ENCODE data around the gene CPEB3.

DNA sequence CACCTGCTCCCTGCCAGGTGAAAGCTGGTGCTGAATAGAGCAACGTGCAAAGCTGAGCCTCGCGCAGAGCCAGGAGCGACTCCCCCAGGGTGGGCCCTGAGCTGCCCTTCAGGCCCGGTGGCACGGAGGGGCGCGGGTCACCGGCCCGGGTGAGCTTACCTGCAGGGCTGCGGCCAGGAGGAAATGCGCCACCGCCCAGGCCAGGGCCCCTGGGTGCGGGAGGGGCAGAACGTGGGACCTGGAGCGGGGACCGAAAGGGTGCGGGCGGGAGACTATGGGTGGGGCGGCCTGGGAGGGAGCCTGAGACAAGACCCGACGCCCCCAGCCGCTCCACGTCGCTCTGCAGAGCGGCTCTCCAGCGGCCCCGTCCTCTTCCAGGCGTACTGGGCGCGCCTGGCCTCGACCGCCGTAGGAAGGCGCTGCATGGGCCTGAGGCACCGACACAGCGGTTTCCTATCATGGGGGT lies 245.2 kb downstream of the CPEB3 start:
- no peak for TF ChIP-seq POLR2A (IDR thresholded peaks at IDR 0.05)
- TF ChIP-seq, protein P1, sequence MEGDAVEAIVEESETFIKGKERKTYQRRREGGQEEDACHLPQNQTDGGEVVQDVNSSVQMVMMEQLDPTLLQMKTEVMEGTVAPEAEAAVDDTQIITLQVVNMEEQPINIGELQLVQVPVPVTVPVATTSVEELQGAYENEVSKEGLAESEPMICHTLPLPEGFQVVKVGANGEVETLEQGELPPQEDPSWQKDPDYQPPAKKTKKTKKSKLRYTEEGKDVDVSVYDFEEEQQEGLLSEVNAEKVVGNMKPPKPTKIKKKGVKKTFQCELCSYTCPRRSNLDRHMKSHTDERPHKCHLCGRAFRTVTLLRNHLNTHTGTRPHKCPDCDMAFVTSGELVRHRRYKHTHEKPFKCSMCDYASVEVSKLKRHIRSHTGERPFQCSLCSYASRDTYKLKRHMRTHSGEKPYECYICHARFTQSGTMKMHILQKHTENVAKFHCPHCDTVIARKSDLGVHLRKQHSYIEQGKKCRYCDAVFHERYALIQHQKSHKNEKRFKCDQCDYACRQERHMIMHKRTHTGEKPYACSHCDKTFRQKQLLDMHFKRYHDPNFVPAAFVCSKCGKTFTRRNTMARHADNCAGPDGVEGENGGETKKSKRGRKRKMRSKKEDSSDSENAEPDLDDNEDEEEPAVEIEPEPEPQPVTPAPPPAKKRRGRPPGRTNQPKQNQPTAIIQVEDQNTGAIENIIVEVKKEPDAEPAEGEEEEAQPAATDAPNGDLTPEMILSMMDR (IDR thresholded peaks at IDR 0.05), result no peak

All from heart left ventricle (tissue), 13 donors.